Uterus (tissue), 4 donors: Measurements from ENCODE around the gene ASPG. TPM values are rescaled to one million over a fixed set of nuclear protein-coding genes. Genes with fewer than 3 reads are reported as not detected.
"Not testable (repeated sequence)": the region's sequence is repeated elsewhere in the genome, so short reads cannot be mapped to it uniquely, and the experiment has no call there.

Source experiments
- DNase-seq, 2 donors: peaks; one replicate each; pipeline ENCODE4 v3.0.0-alpha.2; 2019 to 2020
- H3K27ac ChIP-seq, 2 donors: fragments of 200-600 bp; sonication (generic); 1 replicate in 1 of 2; 2 replicates in 1 of 2; pipeline ENCODE4 v1.5.1; 2016 to 2018
- H3K27me3 ChIP-seq, 2 donors: fragments of 200-600 bp; sonication (generic); one replicate each; pipeline ENCODE4 v1.5.1; 2018 to 2019; ENCODE audit warnings: control low read depth in 1 of 2
- H3K36me3 ChIP-seq, 2 donors: fragments of 200-600 bp; sonication (generic); one replicate each; pipeline ENCODE4 v1.5.1; 2019; ENCODE audit warnings: control low read depth in 1 of 2
- H3K4me1 ChIP-seq, 2 donors: fragments of 200-600 bp; sonication (generic); one replicate each; pipeline ENCODE4 v1.5.1; 2018 to 2019; ENCODE audit warnings: control low read depth in 1 of 2
- H3K4me3 ChIP-seq, 2 donors: fragments of 200-600 bp; sonication (generic); 1 replicate in 1 of 2; 2 replicates in 1 of 2; pipeline ENCODE4 v1.5.1; 2018 to 2019; ENCODE audit warnings: mild to moderate bottlenecking in 1 of 2
- H3K9me3 ChIP-seq, 2 donors: fragments of 200-600 bp; sonication (generic); one replicate each; pipeline ENCODE4 v1.5.1; 2019; ENCODE audit warnings: control low read depth in 1 of 2
- CTCF ChIP-seq, 4 experiments: fragments of 200-600 bp in 2 of 4; fragments of 450-650 bp in 2 of 4; sonication (generic) in 2 of 4; IDR thresholded peaks; one replicate each; pipeline ENCODE4 v1.5.1; 2016 to 2019; ENCODE audit warnings: antibody characterized with exemption in 4 of 4, mild to moderate bottlenecking in 2 of 4, moderate library complexity in 1 of 4
- POLR2A ChIP-seq, 2 donors: fragments of 450-650 bp; IDR thresholded peaks; one replicate each; pipeline ENCODE4 v1.6.1; 2016; ENCODE audit warnings: antibody characterized with exemption in 2 of 2, mild to moderate bottlenecking in 1 of 2, moderate library complexity in 1 of 2
- intact Hi-C: fragments of 100-400 bp; cut with DNase I; formaldehyde crosslinking; loops from one replicate; pipeline ENCODE4 v1.15.1; 2023; ENCODE audit warnings: low total_unique reads
- total RNA-seq, 4 donors: library from RNA; depleted of rRNA in 3 of 4; stranded (reverse); fragments of >200 nt in 3 of 4; gene quantifications; one replicate each; pipeline versions ENCODE4 v1.1.0 to v1.2.4, GENCODE V29; 2014 to 2023
- donor health status: DM: yes; HTN: yes; CAD: no.

Gene ASPG
- total RNA-seq, 4 donors from 2014 or later = 0.41 to 16.2 (median 0.51) TPM; not detected in 1

GRCh38 chr14:104151566-104152245 lies 66.2 kb downstream of the ASPG start:
- intact Hi-C loops = no loop called here
- H3K4me3 ChIP-seq = no peak overlapping the region
- no peak for DNase-seq
- H3K27me3 ChIP-seq = no peaks in the 10 kb centered on the region
- H3K9me3 ChIP-seq = no peaks in the 10 kb centered on the region
- no peak overlapping the region for H3K27ac ChIP-seq
- no peaks in the 10 kb centered on the region for H3K36me3 ChIP-seq
- no peaks in the 10 kb centered on the region for H3K4me1 ChIP-seq
- no peak for TF ChIP-seq POLR2A (IDR thresholded peaks at IDR 0.05)

- H3K9me3 ChIP-seq = no peaks in the 10 kb centered on the region
- intact Hi-C loops = no loop called here
- no peaks in the 10 kb centered on the region for H3K4me1 ChIP-seq
- TF ChIP-seq CTCF (IDR thresholded peaks at IDR 0.05) (no peak), POLR2A (IDR thresholded peaks at IDR 0.05) (no peak)
- no peaks in the 10 kb centered on the region for H3K36me3 ChIP-seq
- no peak for DNase-seq
- H3K27ac ChIP-seq = no peak overlapping the region
- H3K27me3 ChIP-seq = no peaks in the 10 kb centered on the region
- H3K4me3 ChIP-seq = no peak overlapping the region
Measured at GRCh38 chr14:104152246-104152575, 66.7 kb downstream of the ASPG start.

- H3K27ac ChIP-seq = no peak overlapping the region
- no peaks in the 10 kb centered on the region for H3K27me3 ChIP-seq
- H3K9me3 ChIP-seq = no peaks in the 10 kb centered on the region
- no peaks in the 10 kb centered on the region for H3K4me1 ChIP-seq
- no peak for DNase-seq
- TF ChIP-seq POLR2A (IDR thresholded peaks at IDR 0.05) (no peak), CTCF (IDR thresholded peaks at IDR 0.05) (no peak)
- intact Hi-C loops = no loop called here
- no peak overlapping the region for H3K4me3 ChIP-seq
- no peaks in the 10 kb centered on the region for H3K36me3 ChIP-seq
Measured at GRCh38 chr14:104152686-104153393, 67.3 kb downstream of the ASPG start.

GRCh38 chr14:104153394-104153755 lies 67.9 kb downstream of the ASPG start:
- H3K27ac ChIP-seq, H3K4me1 ChIP-seq, DNase-seq, H3K9me3 ChIP-seq, H3K27me3 ChIP-seq, intact Hi-C loops, H3K4me3 ChIP-seq, H3K36me3 ChIP-seq: not testable (repeated sequence)

- Histone ChIP-seq H3K36me3 (no peaks in the 10 kb centered on the region), H3K4me1 (no peaks in the 10 kb centered on the region), H3K4me3 (no peak overlapping the region), H3K9me3 (no peaks in the 10 kb centered on the region), H3K27ac (no peak overlapping the region), H3K27me3 (no peaks in the 10 kb centered on the region)
- TF ChIP-seq CTCF (IDR thresholded peaks at IDR 0.05) = no peak
- intact Hi-C loops = no loop called here
- no peak for DNase-seq
Measured at GRCh38 chr14:104154246-104154645, 68.7 kb downstream of the ASPG start.

GRCh38 chr14:104155513-104155912 lies 70.0 kb downstream of the ASPG start:
- no peak for TF ChIP-seq CTCF (IDR thresholded peaks at IDR 0.05)
- TF ChIP-seq POLR2A (IDR thresholded peaks at IDR 0.05) = no peak
- intact Hi-C loops = no loop called here
- Histone ChIP-seq H3K4me3 (no peak overlapping the region), H3K9me3 (no peaks in the 10 kb centered on the region), H3K4me1 (no peaks in the 10 kb centered on the region), H3K27ac (no peak overlapping the region), H3K27me3 (no peaks in the 10 kb centered on the region), H3K36me3 (no peaks in the 10 kb centered on the region)
- DNase-seq = peak; percentile 22 to 31
